GM18870 (cell line): ENCODE data around the gene TCF25.
"Not testable (repeated sequence)": the region's sequence is repeated elsewhere in the genome, so short reads cannot be mapped to it uniquely, and the experiment has no call there.

Experiments
- ATAC-seq: cut with Tn5 transposase; IDR thresholded peaks from one replicate; pipeline ENCODE4 v1.9.1; 2021; ENCODE audit warnings: moderate library complexity; ENCODE audit not compliant: unreplicated experiment

The TCF25 gene

GRCh38 chr16:89904606-89905510, 31.5 kb downstream of the TCF25 start:
- ATAC-seq: no peak

GRCh38 chr16:89905511-89906139, 32.2 kb downstream of the TCF25 start:
- ATAC-seq: no peak

- ATAC-seq: no peak
These were observed 33.0 kb downstream of the TCF25 start for GRCh38 chr16:89906140-89907025.

- ATAC-seq: no peak
These were observed 33.8 kb downstream of the TCF25 start for GRCh38 chr16:89907055-89907814.

- ATAC-seq: no peak
These were observed 34.8 kb downstream of the TCF25 start for GRCh38 chr16:89908236-89908635.

- ATAC-seq: no peak
These were observed 36.7 kb downstream of the TCF25 start for GRCh38 chr16:89909777-89910716.

GRCh38 chr16:89910717-89911354, 37.4 kb downstream of the TCF25 start:
- no peak for ATAC-seq

GRCh38 chr16:89911375-89911774, 38.0 kb downstream of the TCF25 start:
- no peak for ATAC-seq

- no peak for ATAC-seq
These were observed 38.8 kb downstream of the TCF25 start for GRCh38 chr16:89912143-89912542.

GRCh38 chr16:89912627-89913026, 39.2 kb downstream of the TCF25 start:
- no peak for ATAC-seq

GRCh38 chr16:89913408-89914387, 40.3 kb downstream of the TCF25 start:
- ATAC-seq: no peak

GRCh38 chr16:89914642-89915285, 41.4 kb downstream of the TCF25 start:
- not testable (repeated sequence) for ATAC-seq

- ATAC-seq: no peak
These were observed 42.2 kb downstream of the TCF25 start for GRCh38 chr16:89915303-89916232.

- no peak for ATAC-seq
These were observed 44.5 kb downstream of the TCF25 start for GRCh38 chr16:89917773-89918452.

- ATAC-seq: no peak
These were observed 45.3 kb downstream of the TCF25 start, which contains the start of gene MC1R for GRCh38 chr16:89918453-89919347. TSS of gene MC1R (plus strand) at chr16:89918862. CDS start at chr16:89919259, 397 bp downstream.
